Hepatocyte (in vitro differentiated cells): ENCODE data around the gene CCL17.

ENCODE experiments used
- CTCF ChIP-seq: fragments of 200-600 bp; sonication (generic); IDR thresholded peaks from 2 replicates; pipeline ENCODE4 v1.5.1; 2016; ENCODE audit warnings: antibody characterized with exemption, mild to moderate bottlenecking; ENCODE audit not compliant: poor library complexity
- EZH2 ChIP-seq: fragments of 200-600 bp; sonication (generic); IDR thresholded peaks from 2 replicates; pipeline ENCODE4 v1.6.1; 2016; ENCODE audit warnings: antibody characterized with exemption, mild to moderate bottlenecking, borderline replicate concordance
- EZH2phosphoT487 ChIP-seq: fragments of 200-600 bp; sonication (generic); IDR thresholded peaks from one replicate; pipeline ENCODE4 v1.6.1; 2018; ENCODE audit warnings: antibody characterized with exemption, mild to moderate bottlenecking, low read depth, moderate library complexity; ENCODE audit not compliant: unreplicated experiment, severe bottlenecking

GRCh38 chr16:57391708-57392107 is 12.9 kb upstream of the CCL17 start:
- TF ChIP-seq CTCF (no peak), EZH2phosphoT487 (no peak), EZH2 (no peak)
